Thyroid gland (tissue), 4 donors: Measurements from ENCODE around the gene TEFM. TPM values are rescaled to one million over a fixed set of nuclear protein-coding genes. Genes with fewer than 3 reads are reported as not detected.
"Not testable (repeated sequence)": the region's sequence is repeated elsewhere in the genome, so short reads cannot be mapped to it uniquely, and the experiment has no call there.

ENCODE experiments used
- DNase-seq, 2 donors: peaks; one replicate each; pipeline ENCODE4 v3.0.0-alpha.2; 2019
- H3K27ac ChIP-seq, 3 donors: fragments of 200-600 bp; sonication (generic); 1 replicate in 2 of 3; 2 replicates in 1 of 3; pipeline ENCODE4 v1.5.1; 2016 to 2019; ENCODE audit warnings: mild to moderate bottlenecking in 1 of 3, moderate library complexity in 1 of 3
- H3K27me3 ChIP-seq: fragments of 200-600 bp; sonication (generic); one replicate; pipeline ENCODE4 v1.5.1; 2019
- H3K36me3 ChIP-seq, 2 donors: fragments of 200-600 bp; sonication (generic); one replicate each; pipeline ENCODE4 v1.5.1; 2016 to 2019
- H3K4me1 ChIP-seq, 2 donors: fragments of 200-600 bp; sonication (generic); one replicate each; pipeline ENCODE4 v1.5.1; 2017 to 2019
- H3K4me3 ChIP-seq, 3 donors: fragments of 200-600 bp; sonication (generic); replicated peaks in 1 of 3; 1 replicate in 2 of 3; 2 replicates in 1 of 3; pipeline ENCODE4 v1.5.1; 2016; ENCODE audit warnings: mild to moderate bottlenecking in 1 of 3
- H3K9me3 ChIP-seq: fragments of 200-600 bp; sonication (generic); one replicate; pipeline ENCODE4 v1.5.1; 2017
- POLR2A ChIP-seq, 2 donors: fragments of 450-650 bp; IDR thresholded peaks; one replicate each; pipeline ENCODE4 v1.6.1; 2017; ENCODE audit warnings: antibody characterized with exemption in 2 of 2, mild to moderate bottlenecking in 2 of 2, moderate library complexity in 1 of 2
- WGBS, 2 donors: methylation state at CpG; one replicate each; pipeline ENCODE4 v1.1.5; 2017; 5-methylcytosine and 5-hydroxymethylcytosine counted together
- intact Hi-C: fragments of 100-400 bp; cut with DNase I; formaldehyde crosslinking; loops from one replicate; pipeline ENCODE4 v1.15.1; 2023
- total RNA-seq, 4 donors: library from RNA; depleted of rRNA; stranded (reverse); fragments of >200 nt; gene quantifications; one replicate each; pipeline ENCODE4 v1.2.3, GENCODE V29; 2016
- TF ChIP-seq, protein P1 (sequence below), 6 experiments: fragments of 200-600 bp in 3 of 6; fragments of 450-650 bp in 3 of 6; sonication (generic) in 3 of 6; IDR thresholded peaks; one replicate each; pipeline ENCODE4 v1.5.1; 2016 to 2019; ENCODE audit warnings: antibody characterized with exemption in 6 of 6, mild to moderate bottlenecking in 2 of 6, inconsistent platforms in 1 of 6, moderate library complexity in 1 of 6

TEFM gene
- total RNA-seq, 4 donors from 2014 or later, result 7.0 to 16.8 (median 13.5) TPM

DNA sequence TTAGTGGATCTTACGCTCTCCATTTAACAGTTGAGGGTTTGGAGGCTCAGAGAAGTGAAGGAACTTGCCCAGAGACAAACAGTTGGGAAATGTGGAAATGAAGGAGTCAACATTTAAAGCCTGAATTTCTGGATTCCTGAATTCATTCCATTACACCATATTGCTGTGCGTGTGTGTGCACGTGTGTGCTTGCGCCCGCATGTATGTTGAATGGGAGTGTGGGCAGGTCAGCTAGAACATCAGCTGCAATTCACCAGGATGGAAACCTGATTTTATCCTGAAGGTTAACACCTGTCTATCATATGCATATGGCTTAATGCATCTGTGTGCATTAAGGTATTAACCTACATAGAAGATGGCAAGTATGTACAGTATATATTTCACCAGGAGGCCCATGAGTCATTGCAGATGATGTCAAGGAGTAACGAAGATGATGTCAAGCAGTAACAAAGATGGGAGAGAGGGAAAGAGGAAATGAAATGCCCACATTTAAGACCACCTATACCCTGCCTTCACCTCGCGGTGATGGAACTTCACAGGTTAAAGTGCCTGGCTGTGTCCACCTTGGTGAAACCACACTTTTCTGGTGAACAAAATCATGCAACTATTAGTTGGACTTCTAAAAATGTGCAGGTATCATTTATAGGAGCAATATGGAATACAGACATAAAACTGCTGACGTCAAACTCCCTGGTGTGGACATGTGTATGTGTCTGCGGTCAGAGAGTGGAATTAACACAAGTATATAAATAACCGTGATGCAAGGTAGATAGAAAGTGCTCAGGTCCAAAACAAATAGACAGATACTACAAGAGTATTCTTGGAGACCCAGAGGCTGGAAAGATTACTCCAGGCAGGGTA lies 14.9 kb upstream of the TEFM start:
- H3K4me1 ChIP-seq, result peaks cover 8 to 11% of the 10 kb centered on the region in 2 donors
- 81 to 85% methylated on average over 11 of the region's 11 CpGs for WGBS, 2 donors
- intact Hi-C loops, result no loop called here
- no peak overlapping the region for H3K27ac ChIP-seq
- DNase-seq, result no peak
- no peak for TF ChIP-seq POLR2A (IDR thresholded peaks at IDR 0.05)
- TF ChIP-seq, protein P1, sequence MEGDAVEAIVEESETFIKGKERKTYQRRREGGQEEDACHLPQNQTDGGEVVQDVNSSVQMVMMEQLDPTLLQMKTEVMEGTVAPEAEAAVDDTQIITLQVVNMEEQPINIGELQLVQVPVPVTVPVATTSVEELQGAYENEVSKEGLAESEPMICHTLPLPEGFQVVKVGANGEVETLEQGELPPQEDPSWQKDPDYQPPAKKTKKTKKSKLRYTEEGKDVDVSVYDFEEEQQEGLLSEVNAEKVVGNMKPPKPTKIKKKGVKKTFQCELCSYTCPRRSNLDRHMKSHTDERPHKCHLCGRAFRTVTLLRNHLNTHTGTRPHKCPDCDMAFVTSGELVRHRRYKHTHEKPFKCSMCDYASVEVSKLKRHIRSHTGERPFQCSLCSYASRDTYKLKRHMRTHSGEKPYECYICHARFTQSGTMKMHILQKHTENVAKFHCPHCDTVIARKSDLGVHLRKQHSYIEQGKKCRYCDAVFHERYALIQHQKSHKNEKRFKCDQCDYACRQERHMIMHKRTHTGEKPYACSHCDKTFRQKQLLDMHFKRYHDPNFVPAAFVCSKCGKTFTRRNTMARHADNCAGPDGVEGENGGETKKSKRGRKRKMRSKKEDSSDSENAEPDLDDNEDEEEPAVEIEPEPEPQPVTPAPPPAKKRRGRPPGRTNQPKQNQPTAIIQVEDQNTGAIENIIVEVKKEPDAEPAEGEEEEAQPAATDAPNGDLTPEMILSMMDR (IDR thresholded peaks at IDR 0.05), result no peak
- H3K4me3 ChIP-seq, result peak overlapping the region in 1 of 3 donors; percentile 62
- no peaks in the 10 kb centered on the region for H3K36me3 ChIP-seq
- H3K27me3 ChIP-seq, result no peaks in the 10 kb centered on the region
- no peaks in the 10 kb centered on the region for H3K9me3 ChIP-seq

DNA sequence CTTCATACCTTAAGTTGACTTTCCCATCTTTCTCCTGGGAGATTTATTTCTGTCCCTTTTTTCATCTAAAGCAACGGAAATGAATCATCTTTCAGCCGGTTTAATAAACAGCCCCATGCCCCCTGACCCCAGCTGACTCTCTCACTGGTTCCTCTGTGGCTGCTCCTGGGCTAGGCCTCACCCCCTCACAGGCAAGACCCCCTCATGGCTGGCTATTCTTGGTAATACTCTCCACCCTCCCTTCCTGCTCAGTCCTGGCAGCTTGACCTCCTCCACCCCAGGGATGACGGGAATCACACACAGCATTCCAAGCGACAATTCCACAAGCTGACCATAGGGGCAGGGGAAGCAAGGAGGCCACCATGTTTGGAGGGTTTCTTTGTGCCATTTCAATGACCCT lies 14.2 kb upstream of the TEFM start:
- DNase-seq, result no peak
- TF ChIP-seq, protein P1 (IDR thresholded peaks at IDR 0.05), result no peak
- TF ChIP-seq POLR2A (IDR thresholded peaks at IDR 0.05), result no peak
- Histone ChIP-seq H3K9me3 (no peaks in the 10 kb centered on the region), H3K36me3 (no peaks in the 10 kb centered on the region), H3K4me1 (peaks cover 8 to 11% of the 10 kb centered on the region in 2 donors), H3K27me3 (no peaks in the 10 kb centered on the region), H3K4me3 (no peak overlapping the region), H3K27ac (no peak overlapping the region)
- 66 to 74% methylated on average over 4 of the region's 4 CpGs for WGBS, 2 donors
- intact Hi-C loops, result no loop called here

DNA sequence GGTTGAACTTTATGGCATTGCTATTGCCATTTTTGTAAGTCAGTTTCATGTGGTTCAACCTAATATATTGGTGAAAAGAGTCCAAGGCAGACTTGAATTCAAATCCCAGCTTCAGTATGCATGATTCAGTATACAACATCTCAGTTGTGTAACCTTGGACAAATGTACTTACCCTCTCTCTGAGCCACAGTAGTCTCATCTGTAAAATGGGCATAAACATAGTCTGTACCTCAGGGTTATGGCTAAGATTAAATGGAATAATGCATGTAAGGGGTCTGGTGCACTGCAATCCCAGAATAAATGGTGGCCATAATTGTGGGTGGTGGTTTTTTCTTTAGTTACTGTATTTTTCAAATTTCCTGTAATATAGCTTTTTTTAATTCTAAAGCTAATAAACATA lies 11.0 kb upstream of the TEFM start:
- no peak for DNase-seq
- H3K4me1 ChIP-seq, result peaks cover under 1 to 3% of the 10 kb centered on the region in 2 donors
- TF ChIP-seq, protein P1 (IDR thresholded peaks at IDR 0.05), result no peak
- H3K36me3 ChIP-seq, result no peaks in the 10 kb centered on the region
- intact Hi-C loops, result no loop called here
- no peak overlapping the region for H3K4me3 ChIP-seq
- H3K27ac ChIP-seq, result no peak overlapping the region
- H3K9me3 ChIP-seq, result no peaks in the 10 kb centered on the region
- no peaks in the 10 kb centered on the region for H3K27me3 ChIP-seq

DNA sequence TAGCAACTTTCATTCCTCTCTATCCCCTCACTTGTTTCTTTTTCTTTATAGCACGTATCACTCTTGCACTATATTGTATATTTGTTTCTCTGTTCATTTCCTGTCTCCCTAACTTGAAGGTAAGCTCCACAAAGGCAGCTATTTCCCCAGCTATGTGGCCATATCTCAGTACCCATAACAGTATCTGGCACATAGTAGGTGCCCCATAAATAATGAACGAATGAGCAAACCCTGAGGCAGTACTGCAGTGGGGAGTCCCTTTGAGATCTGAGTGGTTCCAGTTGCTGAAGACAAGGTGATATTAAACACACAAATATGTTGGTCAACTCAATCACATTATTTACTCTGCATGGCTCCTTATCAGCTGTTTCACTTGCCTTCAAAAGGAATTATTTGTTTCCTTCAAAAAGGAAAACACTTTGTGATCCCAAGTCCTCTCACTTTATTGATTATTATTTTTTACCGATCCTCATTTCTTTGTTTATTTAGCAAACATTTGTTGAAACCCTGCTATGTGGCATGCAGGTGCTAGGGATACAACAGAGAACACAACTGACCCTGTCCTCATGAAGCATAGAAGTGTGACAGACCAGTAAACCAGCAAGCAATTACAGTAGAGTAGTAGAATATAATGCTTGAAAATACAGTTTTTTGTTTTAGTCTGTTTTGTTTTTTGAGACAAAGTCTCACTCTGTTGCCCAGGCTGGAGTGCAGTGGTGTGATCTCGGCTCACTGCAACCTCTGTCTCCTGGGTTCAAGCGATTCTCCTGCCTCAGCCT lies 10.0 kb upstream of the TEFM start:
- Histone ChIP-seq H3K36me3 (no peaks in the 10 kb centered on the region), H3K27me3 (no peaks in the 10 kb centered on the region), H3K4me3 (no peak overlapping the region), H3K27ac (no peak overlapping the region), H3K4me1 (no peaks in the 10 kb centered on the region), H3K9me3 (no peaks in the 10 kb centered on the region)
- no peak for DNase-seq
- intact Hi-C loops, result no loop called here
- TF ChIP-seq, protein P1 (IDR thresholded peaks at IDR 0.05), result no peak
- no peak for TF ChIP-seq POLR2A (IDR thresholded peaks at IDR 0.05)
- 75 to 80% methylated on average over 5 of the region's 5 CpGs for WGBS, 2 donors

DNA sequence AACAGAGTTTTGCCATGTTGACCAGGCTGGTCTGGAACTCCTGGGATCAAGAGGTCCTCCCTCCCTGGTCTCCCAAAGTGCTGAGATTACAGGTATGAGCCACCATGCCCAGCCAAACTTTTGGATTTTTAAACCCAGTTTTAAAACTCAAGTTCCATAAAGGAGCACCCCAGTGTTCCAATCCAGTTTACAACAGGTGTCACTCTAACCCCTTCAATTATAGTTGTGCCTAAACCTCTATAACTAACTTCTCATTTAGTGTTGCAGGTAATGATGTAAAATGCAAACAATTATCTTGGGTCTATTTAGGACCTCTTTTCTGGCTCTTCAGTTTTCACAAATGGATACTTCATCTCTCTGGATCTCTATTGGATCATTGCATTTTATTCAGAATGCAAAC lies 7.9 kb upstream of the TEFM start:
- H3K27me3 ChIP-seq, result no peaks in the 10 kb centered on the region
- TF ChIP-seq, protein P1 (IDR thresholded peaks at IDR 0.05), result no peak
- TF ChIP-seq POLR2A (IDR thresholded peaks at IDR 0.05), result no peak

DNA sequence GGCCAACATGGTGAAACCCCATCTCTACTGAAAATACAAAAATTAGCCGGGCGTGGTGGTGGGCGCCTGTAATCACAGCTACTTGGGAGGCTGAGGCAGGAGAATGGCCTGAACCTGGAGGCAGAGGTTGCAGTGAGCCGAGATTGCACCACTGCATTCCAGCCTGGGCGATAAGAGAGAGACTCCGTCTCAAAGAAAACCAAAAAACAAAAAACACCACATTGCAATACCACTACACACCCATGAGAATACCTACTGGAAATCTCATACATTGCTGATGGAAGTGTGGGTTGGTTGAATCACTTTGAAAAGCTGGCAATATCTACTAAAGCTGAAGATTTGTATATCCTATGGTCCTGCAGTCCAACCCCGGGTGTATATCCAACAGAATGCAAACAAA lies 4.1 kb upstream of the TEFM start:
- 93 to 95% methylated on average over 7 of the region's 7 CpGs for WGBS, 2 donors
- H3K4me3 ChIP-seq, H3K9me3 ChIP-seq, H3K27ac ChIP-seq, DNase-seq, intact Hi-C loops, H3K36me3 ChIP-seq, H3K27me3 ChIP-seq: not testable (repeated sequence)
- peaks cover 5 to 11% of the 10 kb centered on the region in 2 donors for H3K4me1 ChIP-seq

More for the DNA sequence above, 7.9 kb upstream of the TEFM start:
- intact Hi-C loops, result no loop called here
- no peaks in the 10 kb centered on the region for H3K9me3 ChIP-seq
- DNase-seq, result no peak
- H3K4me1 ChIP-seq, result no peaks in the 10 kb centered on the region
- no peaks in the 10 kb centered on the region for H3K36me3 ChIP-seq
- no peak overlapping the region for H3K27ac ChIP-seq
- H3K4me3 ChIP-seq, result no peak overlapping the region
